Stimulated activated CD4-positive, alpha-beta T cell treated with anti-CD3 and anti-CD28 coated beads, Interleukin-15, amount 100 ng/mL, for 1 hour (primary cell): ENCODE results near the gene TTBK1.

Source experiments
- DNase-seq, 2 donors: peaks; one replicate each; pipeline ENCODE4 v3.0.0-alpha.2; 2020; ENCODE audit warnings: low read depth in 1 of 2, low spot score in 1 of 2

Gene TTBK1

DNA sequence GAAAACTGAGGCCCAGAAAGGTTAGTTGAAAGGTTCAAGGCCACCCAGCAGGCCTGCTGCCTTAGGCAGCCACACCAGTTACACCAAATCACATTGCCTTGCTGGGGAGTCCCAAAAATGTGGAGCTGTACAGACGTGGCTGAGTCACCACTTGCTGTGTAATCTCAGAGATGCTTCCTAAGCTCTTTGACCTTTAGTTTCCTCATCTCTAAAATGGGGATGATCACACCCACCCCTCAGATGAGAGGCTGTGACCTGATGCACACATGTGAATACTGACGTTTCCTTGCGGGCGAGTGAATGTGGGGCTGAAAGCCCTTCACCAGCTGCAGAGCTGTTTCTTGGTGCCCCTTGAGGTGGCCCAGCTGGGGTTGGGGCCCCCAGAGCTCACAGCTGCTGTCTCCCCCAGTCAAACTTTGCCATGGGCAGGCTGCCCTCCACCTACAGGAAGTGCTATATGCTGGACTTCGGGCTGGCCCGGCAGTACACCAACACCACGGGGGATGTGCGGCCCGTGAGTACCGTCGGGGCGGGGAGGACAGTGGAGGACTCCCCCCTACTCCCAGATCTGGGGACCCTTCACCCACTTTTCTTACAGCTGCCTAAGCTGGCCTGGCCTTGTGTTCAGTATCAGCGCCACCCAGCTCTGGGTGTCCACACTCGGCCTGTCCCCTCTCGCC, 11.0 kb downstream of the TTBK1 start:
- no peak for DNase-seq

DNA sequence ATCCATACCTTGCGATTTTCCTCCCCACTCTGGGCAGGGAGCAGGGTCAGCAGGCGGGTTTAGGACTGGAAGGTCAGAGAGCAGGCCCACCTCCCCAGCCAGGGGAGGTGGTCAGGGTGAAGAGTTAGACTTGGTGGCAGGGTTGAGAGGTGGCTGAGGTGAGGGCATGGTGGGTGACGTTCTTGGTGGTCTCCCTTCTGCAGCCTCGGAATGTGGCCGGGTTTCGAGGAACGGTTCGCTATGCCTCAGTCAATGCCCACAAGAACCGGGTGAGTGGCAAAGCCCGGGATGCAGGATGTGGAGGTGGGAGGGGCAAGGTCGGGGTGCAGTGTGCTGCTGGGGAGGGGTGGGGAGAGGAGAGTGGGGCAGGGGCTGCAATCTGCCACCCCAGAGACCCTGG, 11.6 kb downstream of the TTBK1 start:
- no peak for DNase-seq

DNA sequence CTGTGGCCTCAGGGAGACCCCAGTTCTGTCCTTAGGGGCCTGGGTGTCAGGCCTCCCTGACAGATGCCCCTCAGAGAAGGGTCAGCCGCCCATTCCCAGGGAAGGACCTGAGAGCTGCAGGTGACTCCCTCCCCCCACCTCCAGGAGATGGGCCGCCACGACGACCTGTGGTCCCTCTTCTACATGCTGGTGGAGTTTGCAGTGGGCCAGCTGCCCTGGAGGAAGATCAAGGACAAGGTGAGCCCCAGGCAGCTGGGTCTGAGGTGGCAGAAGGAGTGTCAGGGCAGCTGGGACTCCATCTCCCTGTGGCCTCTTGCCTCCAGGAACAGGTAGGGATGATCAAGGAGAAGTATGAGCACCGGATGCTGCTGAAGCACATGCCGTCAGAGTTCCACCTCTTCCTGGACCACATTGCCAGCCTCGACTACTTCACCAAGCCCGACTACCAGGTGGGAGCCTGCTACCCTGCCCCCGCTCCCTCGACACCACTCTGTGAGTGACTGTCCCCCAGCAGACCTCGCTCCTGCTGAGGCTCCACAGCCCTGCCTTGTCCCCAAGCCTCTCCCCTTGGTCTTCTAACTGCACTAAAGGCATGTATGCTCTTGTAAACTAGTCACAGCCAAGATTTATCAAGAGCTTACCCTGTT, 12.2 kb downstream of the TTBK1 start:
- DNase-seq = no peak

DNA sequence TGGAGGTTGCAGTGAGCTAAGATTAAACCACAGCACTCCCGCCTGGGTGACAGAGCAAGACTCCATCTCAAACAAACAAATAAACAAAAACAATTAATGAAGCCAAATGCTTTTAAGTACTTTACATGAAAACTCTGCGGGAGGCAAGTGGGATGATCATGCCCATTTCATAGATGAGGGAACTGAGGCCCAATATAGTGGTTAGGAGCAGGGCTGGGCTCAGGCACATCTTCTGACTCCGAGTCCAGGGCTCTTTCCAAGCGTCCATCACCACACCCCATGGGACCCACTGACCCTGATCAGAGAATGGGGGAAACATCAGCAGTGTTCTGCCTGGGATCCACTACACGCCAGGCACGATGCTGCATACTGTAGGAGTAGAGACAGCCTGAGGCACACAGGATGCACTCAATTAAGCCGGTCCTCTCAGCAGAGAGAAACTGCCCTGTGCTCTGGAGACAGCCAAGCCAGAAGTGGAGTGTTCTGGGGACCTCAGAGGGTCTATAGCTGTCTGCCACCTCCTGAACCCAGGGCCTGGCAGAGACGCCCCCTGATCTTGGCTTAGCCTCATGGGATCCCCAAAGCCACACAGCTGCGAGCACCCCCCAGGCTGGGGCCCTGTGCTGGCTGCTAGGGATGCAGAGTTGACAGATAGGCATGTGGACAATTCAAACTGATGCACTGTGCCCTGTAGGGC, 13.5 kb downstream of the TTBK1 start:
- DNase-seq = no peak

DNA sequence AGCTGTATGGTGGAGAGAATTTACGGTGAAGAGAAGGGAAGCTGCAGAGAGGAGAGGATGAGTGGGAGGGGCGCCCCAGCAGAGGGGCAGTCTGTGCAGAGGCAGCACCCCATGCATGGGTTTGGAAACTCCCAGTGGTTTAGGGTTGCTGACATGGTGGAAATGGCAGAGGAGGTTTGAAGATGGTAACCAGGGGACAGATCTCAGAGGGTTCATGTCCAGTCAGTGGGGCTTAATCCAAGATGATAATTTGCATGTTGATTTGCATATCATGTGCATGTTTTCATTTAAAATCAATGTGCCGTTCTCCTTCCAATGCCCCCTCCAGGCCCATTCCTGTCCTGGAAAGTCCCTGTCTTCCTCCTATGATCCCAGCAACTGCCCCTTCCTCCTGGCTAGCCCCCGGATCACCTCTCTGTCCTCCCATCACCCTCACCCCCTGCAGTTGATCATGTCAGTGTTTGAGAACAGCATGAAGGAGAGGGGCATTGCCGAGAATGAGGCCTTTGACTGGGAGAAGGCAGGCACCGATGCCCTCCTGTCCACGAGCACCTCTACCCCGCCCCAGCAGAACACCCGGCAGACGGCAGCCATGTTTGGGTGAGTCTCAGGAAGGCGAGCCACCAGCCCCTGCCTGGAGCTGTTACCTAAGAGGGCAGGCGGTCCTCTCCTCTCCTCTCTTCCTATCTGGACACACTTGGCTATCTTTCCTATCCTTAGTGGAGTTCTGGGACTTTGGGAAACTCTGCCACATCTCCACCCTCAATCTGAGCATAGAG, 14.3 kb downstream of the TTBK1 start:
- DNase-seq = no peak

DNA sequence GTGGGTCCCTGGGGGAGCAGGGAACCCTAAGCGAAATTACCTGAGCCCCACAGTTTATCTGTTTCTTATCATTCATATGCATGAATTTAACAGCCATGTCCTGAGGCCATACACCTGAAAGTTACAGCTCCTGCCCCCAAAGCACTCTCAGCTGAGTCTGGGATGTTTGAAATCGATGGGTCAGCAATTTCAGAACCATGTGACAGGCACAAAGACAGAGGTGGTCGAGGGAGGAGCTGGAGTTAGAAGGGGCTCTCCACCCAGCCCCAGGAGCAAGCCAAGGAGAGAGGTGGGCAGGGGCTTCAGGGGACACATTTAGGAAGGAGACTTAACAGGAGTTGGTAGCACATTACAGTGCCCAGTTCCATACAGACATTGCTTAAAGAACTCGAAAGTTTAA, 14.9 kb downstream of the TTBK1 start:
- no peak for DNase-seq

DNA sequence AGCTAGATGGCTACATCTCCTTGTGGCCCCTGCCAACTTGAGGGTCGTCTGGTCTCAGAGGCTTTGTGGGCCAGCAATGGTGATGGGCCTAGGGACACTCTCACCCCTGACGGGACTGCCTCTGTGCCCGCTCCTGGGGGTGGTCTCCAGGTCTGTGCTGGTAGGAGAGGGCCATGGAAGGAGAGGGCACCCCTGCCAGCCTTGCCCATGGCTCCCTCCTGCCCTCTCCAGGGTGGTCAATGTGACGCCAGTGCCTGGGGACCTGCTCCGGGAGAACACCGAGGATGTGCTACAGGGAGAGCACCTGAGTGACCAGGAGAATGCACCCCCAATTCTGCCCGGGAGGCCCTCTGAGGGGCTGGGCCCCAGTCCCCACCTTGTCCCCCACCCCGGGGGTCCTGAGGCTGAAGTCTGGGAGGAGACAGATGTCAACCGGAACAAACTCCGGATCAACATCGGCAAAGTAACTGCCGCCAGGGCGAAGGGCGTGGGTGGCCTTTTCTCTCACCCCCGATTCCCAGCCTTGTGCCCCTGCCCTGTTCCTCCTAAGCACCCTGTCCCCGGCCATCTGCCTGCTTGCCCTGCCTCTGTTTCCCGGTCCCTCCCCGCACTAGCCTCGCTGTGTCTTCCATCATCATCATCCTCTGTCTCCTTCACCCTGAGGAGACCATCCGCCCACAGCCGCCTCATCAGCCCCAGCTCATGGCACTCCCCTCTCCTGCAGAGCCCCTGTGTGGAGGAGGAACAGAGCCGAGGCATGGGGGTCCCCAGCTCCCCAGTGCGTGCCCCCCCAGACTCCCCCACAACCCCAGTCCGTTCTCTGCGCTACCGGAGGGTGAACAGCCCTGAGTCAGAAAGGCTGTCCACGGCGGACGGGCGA, 15.8 kb downstream of the TTBK1 start:
- no peak for DNase-seq

DNA sequence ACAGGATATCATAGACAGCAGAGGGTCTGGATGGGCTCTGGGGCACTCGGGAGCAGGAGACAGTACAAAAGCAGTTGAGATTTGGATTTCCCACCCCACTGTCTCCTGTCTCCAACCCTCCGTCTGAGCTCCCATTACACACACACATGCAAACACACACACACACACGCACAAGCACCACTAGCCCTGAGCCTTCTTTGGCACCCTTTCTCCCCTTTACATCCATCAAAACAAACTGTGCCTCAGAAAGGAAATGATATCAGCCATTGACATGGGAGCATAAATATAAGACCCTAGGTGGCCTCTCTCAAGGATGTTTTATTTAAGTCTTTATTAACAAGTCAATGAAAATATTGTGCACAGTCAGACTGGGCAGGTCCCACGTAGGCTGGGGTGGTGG, 17.5 kb downstream of the TTBK1 start:
- no peak for DNase-seq

DNA sequence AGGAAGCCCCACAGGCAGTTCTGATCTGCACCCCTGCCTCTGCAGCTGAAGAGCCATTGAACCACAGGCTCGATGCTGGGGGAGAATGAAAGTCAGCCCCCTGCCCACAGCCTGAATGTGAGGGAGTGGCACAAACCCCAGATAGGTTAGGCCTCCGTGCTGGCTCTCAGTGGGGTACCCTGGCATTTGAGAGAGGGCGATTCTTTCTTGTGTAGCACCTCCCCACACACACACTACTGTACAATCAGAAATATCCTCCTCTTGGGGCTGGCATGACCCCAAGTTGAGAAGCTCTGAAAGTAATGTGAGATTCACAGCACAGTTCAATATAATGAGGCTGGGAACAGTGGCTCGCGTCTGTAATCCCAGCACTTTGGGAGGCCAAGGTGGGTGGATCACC, 17.9 kb downstream of the TTBK1 start:
- DNase-seq = no peak

DNA sequence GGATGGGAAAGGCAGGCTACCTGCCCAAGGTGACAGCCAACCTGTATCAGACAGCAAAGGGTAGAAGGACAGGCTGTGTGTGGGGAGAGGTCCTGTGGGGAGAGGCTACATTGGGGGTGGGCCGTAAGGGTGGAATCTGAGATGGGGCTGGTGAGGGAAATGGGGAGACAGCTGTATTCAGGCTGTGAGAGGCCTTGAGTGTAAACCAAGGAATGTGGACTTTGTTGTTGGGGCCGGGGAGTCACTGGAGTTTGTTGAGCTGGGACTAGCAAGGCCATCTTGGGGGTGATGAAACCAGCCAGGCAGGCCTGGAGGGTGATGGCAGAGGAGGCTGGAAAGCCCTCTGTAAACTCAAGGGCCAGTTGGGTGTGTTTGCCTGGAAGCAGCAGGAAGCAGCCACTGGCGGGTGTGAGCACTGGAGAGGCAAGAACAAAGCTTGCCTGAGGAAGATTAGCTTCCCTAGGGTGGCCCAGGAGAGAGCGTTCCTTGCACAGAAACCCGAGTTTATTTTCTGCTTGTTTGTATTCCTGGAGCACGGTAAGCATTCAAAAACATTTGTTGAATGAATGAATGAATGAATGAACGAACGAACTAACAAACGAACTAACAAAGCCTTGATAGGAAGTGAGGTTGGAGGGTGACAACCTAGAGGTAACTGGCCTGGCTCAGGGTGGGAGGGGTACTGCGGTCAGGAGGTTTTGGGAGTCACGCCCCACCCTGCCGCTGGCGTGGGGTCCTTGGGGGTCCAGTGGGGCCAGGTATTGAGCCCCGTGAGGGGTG, 18.9 kb downstream of the TTBK1 start:
- DNase-seq = no peak

DNA sequence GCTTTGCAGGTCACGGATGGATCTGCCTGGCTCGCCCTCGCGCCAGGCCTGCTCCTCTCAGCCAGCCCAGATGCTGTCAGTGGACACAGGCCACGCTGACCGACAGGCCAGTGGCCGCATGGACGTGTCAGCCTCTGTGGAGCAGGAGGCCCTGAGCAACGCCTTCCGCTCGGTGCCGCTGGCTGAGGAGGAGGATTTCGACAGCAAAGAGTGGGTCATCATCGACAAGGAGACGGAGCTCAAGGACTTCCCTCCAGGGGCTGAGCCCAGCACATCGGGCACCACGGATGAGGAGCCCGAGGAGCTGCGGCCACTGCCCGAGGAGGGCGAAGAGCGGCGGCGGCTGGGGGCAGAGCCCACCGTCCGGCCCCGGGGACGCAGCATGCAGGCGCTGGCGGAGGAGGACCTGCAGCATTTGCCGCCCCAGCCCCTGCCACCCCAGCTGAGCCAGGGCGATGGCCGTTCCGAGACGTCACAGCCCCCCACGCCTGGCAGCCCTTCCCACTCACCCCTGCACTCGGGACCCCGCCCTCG, 19.6 kb downstream of the TTBK1 start:
- DNase-seq = no peak

DNA sequence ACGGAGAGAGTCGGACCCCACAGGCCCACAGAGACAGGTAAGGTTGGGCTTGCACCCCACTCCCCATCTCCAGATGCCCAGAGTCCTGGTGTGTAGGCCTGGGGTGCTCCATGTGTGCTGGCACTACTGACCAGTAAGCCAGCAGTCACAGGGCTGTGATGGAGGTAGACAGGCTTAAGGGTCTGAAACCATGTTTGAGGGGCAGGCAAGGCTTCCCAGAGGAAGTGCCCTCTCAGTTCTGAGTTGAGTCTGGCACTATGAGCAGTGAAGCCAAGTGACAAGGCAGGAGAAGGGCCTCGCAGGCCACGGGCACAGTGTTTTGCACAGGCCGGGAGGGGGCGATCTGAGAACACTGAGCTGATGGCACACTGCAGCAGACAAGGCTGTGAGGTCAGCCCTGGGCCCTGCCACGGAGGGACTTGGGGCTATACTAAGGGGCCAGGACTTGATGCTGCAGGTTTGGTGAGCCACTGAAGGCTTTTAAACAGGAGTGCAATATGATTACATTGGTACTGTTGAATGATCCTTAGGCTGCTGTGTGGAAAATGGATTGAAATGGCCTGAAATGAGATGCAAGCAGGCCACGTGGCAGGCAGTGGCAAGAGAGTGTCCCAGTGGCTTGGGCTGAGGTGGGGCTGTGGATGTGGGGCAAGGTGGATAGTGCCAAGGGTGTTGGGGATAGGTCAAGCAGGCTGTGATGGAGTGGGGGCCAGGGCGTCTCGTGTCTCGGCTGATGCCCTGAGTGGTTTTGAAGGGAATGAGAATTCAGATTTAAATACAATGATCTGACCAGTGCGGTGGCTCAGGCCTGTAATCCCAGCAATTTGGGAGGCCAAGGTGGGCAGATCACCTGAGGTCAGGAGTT, 20.3 kb downstream of the TTBK1 start:
- peak; percentile 60 to 61 for DNase-seq

DNA sequence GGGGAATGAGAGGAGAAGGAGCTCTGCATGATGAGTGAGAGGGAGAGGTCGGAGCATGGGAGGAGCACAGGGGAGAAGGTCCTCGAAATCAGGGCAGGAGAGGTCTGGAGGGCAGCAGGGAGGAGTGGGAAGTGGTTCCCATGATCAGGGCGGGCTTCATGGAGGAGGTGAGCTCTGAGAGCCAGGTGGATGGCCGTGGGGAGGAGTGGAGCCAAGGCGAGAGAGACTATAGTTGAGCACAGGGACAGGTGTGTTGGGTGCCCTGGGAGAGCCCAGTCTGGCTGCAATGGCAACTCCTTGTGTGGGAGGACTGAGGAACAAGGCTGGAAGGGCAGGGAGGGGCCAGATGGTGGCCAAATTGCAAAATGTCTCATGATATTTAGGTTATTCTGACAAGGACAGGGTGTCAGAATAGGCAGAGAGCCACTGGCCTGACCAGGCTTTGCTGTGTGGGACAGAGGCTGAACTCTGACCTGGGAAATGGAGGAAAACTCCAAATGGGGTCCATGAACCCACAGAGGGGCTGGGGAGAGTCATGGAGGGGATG, 21.4 kb downstream of the TTBK1 start:
- DNase-seq = no peak

DNA sequence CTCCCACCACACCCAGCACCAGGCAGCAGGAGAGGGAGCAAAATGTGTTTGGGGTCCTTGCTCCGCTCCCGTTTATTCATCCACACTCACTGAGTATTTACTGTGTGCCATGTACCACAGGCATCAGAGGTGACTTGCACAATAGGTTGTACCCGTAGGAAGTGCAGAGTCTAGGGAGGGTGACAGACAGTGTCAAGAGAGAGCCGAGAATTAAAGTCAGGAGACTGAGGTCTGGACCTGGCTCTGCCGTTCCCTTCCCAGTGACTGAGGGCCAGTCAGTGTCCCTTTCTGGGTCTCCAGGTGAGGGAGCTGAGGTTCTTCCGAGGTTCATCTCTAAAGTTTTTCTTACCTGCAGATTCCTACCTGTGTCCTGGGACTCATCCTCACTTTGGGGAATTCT, 22.3 kb downstream of the TTBK1 start:
- DNase-seq = no peak

DNA sequence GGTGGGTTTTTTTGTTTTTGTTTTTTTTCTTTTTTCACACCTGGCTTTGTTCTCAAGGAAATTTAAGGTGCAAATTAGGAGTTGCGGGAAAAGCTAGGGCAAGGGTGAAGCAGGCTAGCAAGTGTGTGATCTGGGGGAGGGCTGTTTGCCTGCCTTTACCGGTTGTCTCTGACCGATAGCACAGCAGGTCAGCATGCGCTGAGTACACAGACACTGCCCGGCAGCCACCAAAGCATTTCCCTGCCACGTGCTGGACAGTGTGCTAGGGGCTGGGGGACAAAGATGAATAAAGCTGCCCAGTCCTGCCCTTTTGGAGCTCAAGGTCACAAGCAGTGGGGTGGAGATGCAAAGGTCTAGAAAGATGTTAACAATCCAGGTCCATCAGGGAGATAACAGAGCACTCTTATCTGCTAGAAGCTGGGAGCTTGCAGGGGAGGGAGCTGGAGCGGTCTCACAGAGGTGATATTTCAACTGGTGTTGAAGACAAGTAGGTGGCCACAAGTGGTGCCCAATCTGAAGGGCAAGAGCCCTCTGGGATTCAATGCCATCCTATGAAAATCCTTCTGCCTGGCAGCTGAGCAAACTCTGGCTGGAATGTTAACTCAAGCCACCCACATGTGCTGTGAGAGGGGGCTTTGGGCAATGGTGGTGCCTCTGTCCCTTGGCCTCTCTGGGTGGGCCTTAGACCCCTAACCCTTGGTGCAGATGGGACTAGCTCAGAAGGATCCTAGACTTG, 24.5 kb downstream of the TTBK1 start:
- DNase-seq = no peak

DNA sequence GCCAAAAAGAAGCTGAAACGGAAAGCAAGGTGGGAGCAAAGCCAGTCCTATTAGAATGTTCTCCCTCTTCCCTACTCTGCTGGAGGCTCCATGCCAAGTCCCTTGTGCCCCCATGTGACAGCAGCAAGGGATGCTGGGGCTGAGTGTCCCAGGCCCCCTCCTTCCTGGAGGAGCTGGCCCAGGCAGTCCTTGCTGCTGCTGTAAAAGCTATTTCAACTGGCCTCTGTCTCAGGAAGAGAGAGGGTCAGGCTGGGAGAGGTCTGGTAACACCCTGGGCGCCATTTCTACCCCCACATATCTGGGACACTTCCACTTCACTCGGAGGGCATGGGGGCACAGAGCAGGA, 25.0 kb downstream of the TTBK1 start:
- no peak for DNase-seq

DNA sequence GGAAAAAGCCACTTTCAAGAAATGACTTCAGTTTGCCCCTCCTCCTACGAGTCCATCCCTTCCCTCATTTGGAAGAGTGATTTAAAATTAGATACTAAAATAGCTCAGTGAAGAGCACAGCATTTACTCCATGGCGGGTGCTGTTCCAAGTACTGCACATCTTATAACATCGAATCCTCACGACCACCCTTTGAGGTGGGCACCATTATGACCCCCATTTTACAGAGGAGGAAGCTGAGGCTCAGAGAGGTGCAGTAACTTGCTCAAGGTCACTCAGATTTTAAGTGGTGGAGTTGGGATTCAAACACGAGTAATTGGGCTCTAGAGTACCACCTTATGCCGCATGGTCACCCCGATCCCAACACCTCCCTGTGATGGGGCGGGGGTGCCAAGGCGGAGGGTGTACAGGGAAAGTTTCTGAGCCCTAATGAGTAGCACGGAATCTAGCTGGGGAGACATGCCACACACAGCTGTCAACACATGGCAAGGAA, 25.5 kb downstream of the TTBK1 start:
- no peak for DNase-seq
